ENCODE results near the gene MSRB3. TPM values are rescaled to one million over a fixed set of nuclear protein-coding genes. Genes with fewer than 3 reads are reported as not detected.

The MSRB3 gene
- total RNA-seq, 1 donor from 2014 or later, result 8.3 TPM

GRCh38 chr12:65465766-65466547, 187.5 kb downstream of the MSRB3 start:
- Mint-ChIP-seq H3K4me1 (no peaks in the 10 kb centered on the region), H3K36me3 (ENCODE audit: low read depth) (peaks cover 2% of the 10 kb centered on the region), H3K27ac (ENCODE audit: unreplicated experiment) (no peak overlapping the region), H3K9me3 (no peaks in the 10 kb centered on the region), H3K27me3 (ENCODE audit: low read depth) (no peaks in the 10 kb centered on the region), H3K4me3 (no peak overlapping the region)
- TF ChIP-seq, protein P1, sequence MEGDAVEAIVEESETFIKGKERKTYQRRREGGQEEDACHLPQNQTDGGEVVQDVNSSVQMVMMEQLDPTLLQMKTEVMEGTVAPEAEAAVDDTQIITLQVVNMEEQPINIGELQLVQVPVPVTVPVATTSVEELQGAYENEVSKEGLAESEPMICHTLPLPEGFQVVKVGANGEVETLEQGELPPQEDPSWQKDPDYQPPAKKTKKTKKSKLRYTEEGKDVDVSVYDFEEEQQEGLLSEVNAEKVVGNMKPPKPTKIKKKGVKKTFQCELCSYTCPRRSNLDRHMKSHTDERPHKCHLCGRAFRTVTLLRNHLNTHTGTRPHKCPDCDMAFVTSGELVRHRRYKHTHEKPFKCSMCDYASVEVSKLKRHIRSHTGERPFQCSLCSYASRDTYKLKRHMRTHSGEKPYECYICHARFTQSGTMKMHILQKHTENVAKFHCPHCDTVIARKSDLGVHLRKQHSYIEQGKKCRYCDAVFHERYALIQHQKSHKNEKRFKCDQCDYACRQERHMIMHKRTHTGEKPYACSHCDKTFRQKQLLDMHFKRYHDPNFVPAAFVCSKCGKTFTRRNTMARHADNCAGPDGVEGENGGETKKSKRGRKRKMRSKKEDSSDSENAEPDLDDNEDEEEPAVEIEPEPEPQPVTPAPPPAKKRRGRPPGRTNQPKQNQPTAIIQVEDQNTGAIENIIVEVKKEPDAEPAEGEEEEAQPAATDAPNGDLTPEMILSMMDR (conservative IDR thresholded peaks at IDR 0.05), result no peak
- no peak for DNase-seq (ENCODE audit: low read depth, low spot score)

GRCh38 chr12:65466911-65467310, 188.4 kb downstream of the MSRB3 start:
- no peak for DNase-seq (ENCODE audit: low read depth, low spot score)
- TF ChIP-seq, protein P1 (conservative IDR thresholded peaks at IDR 0.05), result no peak
- Mint-ChIP-seq H3K36me3 (ENCODE audit: low read depth) (peaks cover 2% of the 10 kb centered on the region), H3K27ac (ENCODE audit: unreplicated experiment) (peak overlapping the region; percentile 9), H3K27me3 (ENCODE audit: low read depth) (no peaks in the 10 kb centered on the region), H3K4me3 (no peak overlapping the region), H3K9me3 (no peaks in the 10 kb centered on the region), H3K4me1 (no peaks in the 10 kb centered on the region)

DNA sequence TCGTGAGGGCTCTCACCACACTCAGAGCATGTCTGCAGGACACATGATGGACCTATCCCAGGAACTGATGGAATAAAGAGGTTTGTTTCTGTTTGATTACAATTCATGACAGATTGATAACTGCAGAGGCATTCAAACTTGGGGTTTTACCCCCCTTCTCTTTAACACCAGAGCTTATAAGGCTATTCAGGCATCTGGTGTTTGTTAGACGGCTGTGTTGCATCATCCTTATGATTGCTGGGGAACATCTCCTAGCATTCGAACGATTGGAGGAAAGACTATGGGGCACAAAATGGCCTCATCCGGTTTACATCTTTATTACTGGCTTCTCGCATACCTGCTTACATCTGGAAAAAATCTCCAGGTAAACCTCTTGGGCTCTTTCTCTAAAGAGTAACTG, 191.8 kb downstream of the MSRB3 start:
- Mint-ChIP-seq H3K27me3 (ENCODE audit: low read depth) (no peaks in the 10 kb centered on the region), H3K4me3 (no peak overlapping the region), H3K4me1 (no peaks in the 10 kb centered on the region), H3K9me3 (no peaks in the 10 kb centered on the region), H3K27ac (ENCODE audit: unreplicated experiment) (no peak overlapping the region), H3K36me3 (ENCODE audit: low read depth) (no peaks in the 10 kb centered on the region)
- no peak for DNase-seq (ENCODE audit: low read depth, low spot score)
- TF ChIP-seq, protein P1 (conservative IDR thresholded peaks at IDR 0.05), result no peak

DNA sequence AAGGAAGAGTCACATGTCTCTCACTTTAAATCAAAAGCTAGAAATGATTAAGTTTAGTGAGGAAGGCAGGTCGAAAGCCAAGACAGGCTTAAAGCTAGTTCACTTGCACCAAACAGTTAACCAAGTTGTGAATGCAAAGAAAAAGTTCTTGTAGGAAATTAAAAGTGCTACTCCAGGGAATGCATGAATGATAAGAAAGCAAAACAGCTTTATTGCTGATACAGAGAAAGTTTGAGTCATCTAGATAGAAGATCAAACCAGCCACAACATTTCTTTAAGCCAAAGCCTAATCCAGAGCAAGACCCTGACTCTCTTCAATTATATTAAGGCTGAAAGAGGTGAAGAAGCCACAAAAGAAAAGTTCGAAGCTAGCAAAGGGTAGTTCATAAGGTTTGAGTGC, 193.6 kb downstream of the MSRB3 start:
- H3K4me1 Mint-ChIP-seq, result no peaks in the 10 kb centered on the region
- no peak for DNase-seq (ENCODE audit: low read depth, low spot score)
- no peak overlapping the region for H3K27ac Mint-ChIP-seq (ENCODE audit: unreplicated experiment)
- no peak overlapping the region for H3K4me3 Mint-ChIP-seq
- TF ChIP-seq, protein P1 (conservative IDR thresholded peaks at IDR 0.05), result no peak
- no peaks in the 10 kb centered on the region for H3K27me3 Mint-ChIP-seq (ENCODE audit: low read depth)
- no peaks in the 10 kb centered on the region for H3K9me3 Mint-ChIP-seq
- no peaks in the 10 kb centered on the region for H3K36me3 Mint-ChIP-seq (ENCODE audit: low read depth)

- Mint-ChIP-seq H3K27ac (ENCODE audit: unreplicated experiment) (no peak overlapping the region), H3K36me3 (ENCODE audit: low read depth) (no peaks in the 10 kb centered on the region)
- DNase-seq (ENCODE audit: low read depth, low spot score), result no peak
Measured at GRCh38 chr12:65474831-65475230, 196.3 kb downstream of the MSRB3 start.

More at GRCh38 chr12:65474831-65475230, 196.3 kb downstream of the MSRB3 start:
- H3K27me3 Mint-ChIP-seq (ENCODE audit: low read depth), result no peaks in the 10 kb centered on the region
- H3K4me3 Mint-ChIP-seq, result no peak overlapping the region
- H3K4me1 Mint-ChIP-seq, result no peaks in the 10 kb centered on the region
- peaks cover 4% of the 10 kb centered on the region for H3K9me3 Mint-ChIP-seq
- TF ChIP-seq, protein P1 (conservative IDR thresholded peaks at IDR 0.05), result no peak

All from neural crest cell (in vitro differentiated cells).